H1 (cell line): ENCODE data around the gene FBXL15. TPM values are rescaled to one million over a fixed set of nuclear protein-coding genes. Genes with fewer than 3 reads are reported as not detected.

Source experiments
- ATF2 ChIP-seq: IDR thresholded peaks from 2 replicates; pipeline ENCODE4 v1.6.1; 2012; ENCODE audit warnings: low read length, inconsistent platforms
- CHD7 ChIP-seq: fragments of 300-600 bp; sonication (generic); IDR thresholded peaks from 2 replicates; pipeline ENCODE4 v1.7.1; 2012; ENCODE audit warnings: low read length, moderate library complexity, mild to moderate bottlenecking, inconsistent platforms; ENCODE audit not compliant: insufficient replicate concordance
- GABPA ChIP-seq: IDR thresholded peaks from 2 replicates; pipeline ENCODE4 v1.6.1; 2011; ENCODE audit warnings: mild to moderate bottlenecking, low read length, moderate library complexity, borderline replicate concordance; ENCODE audit not compliant: insufficient read depth
- KDM5A ChIP-seq: fragments of 200-600 bp; IDR thresholded peaks from 2 replicates; pipeline ENCODE4 v1.7.1; 2012; ENCODE audit warnings: mild to moderate bottlenecking, low read length, inconsistent platforms, mixed read lengths
- MAX ChIP-seq: IDR thresholded peaks from 2 replicates; pipeline ENCODE4 v1.6.1; 2012; ENCODE audit warnings: inconsistent platforms
- SAP30 ChIP-seq: fragments of 300-600 bp; sonication (generic); IDR thresholded peaks from 2 replicates; pipeline ENCODE4 v1.7.1; 2012; ENCODE audit warnings: low read length, moderate library complexity, mild to moderate bottlenecking, inconsistent platforms; ENCODE audit not compliant: insufficient read depth, insufficient replicate concordance
- TAF7 ChIP-seq: optimal IDR thresholded peaks from 2 replicates; pipeline ENCODE3; 2011; ENCODE audit warnings: low read depth, mild to moderate bottlenecking, inconsistent platforms, low read length, moderate library complexity, borderline replicate concordance
- polyA plus RNA-seq, 7 experiments: library from polyadenylated mRNA; depleted of rRNA in 3 of 7; stranded (reverse) in 5 of 7; unstranded in 2 of 7; fragments of >200 nt in 5 of 7; fragments of 200-250 nt in 2 of 7; gene quantifications; 1 replicate in 5 of 7; 2 replicates in 1 of 7; 4 replicates in 1 of 7; pipeline versions ENCODE4 v1.2.1 to v1.2.3, GENCODE V29; 2011 to 2013; ENCODE audit warnings: missing spikeins in 2 of 7, mixed read lengths in 2 of 7
- total RNA-seq: library from RNA; stranded (reverse); fragmentation: NEBNext Ultra II Directional; extraction: Animal tissue kit (Norgen Biotek cat#: 25700); gene quantifications from 2 replicates; pipeline ENCODE4 v1.2.1, GENCODE V29; 2021

The FBXL15 gene
- total and polyA plus RNA-seq, 2 of the 8 experiments (the other 6 are each of a cell fraction or from before 2014, with no cell fraction given): 11.3 to 22.6 TPM

GRCh38 chr10:102394079-102394800 lies 26.4 kb upstream of the FBXL15 start (continued):
- TF ChIP-seq CHD7 (no peak), TAF7 (no peak), SAP30 (no peak), ATF2 (no peak), GABPA (no peak), MAX (no peak), KDM5A (no peak)
